ENCODE data around the gene RUNX2. TPM values are rescaled to one million over a fixed set of nuclear protein-coding genes. Genes with fewer than 3 reads are reported as not detected.

RUNX2 gene
- total and polyA plus RNA-seq, 2 of the 8 experiments (the other 6 are each of a cell fraction or from before 2014, with no cell fraction given), result 0.26 to 1.2 TPM

DNA sequence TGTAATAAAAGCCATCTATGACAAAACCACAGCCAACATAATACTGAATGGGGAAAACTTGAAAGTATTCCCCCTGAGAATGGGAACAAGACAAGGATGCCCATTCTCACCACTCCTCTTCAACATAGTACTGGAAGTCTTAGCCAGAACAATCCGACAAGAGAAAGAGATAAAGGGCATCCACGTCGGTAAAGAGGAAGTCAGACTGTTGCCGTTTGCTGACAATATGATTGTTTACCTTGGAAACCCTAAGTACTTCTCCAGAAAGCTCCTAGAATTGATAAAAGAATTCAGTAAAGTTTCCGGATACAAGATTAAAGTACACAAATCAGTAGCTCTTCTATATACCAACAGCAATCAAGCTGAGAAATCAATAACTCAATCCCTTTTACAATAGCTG, 14.0 kb upstream of the RUNX2 start:
- no peaks in the 10 kb centered on the region for H3K23me2 ChIP-seq (ENCODE audit: low read depth, low read length)
- no peak overlapping the region for H3K27ac ChIP-seq (ENCODE audit: low read depth, low read length)
- no peaks in the 10 kb centered on the region for H4K20me1 ChIP-seq (replicated peaks in 1 of 2; ENCODE audit: control insufficient read depth in 1 of 2, insufficient read depth in 2 of 2, low read length in 2 of 2)
- FAIRE-seq, result no peak
- H3K18ac ChIP-seq (ENCODE audit: extremely low read depth, low read length), result no peak overlapping the region
- H3K9ac ChIP-seq (replicated peaks in 1 of 4; ENCODE audit: extremely low read depth in 1 of 4, low read depth in 3 of 4, low read length in 3 of 4), result no peak overlapping the region
- no peak overlapping the region for H2BK120ac ChIP-seq (replicated peaks; ENCODE audit: low read depth, low read length)
- no peak overlapping the region for H2BK20ac ChIP-seq (ENCODE audit: low read length)
- no peak overlapping the region for H2BK5ac ChIP-seq (ENCODE audit: low read depth, low read length)
- H2AFZ ChIP-seq (ENCODE audit: low read length), result no peak overlapping the region
- H3K4me3 ChIP-seq (ENCODE audit: extremely low read depth in 1 of 4, insufficient read depth in 2 of 4, low read depth in 3 of 4, low read length in 4 of 4), result no peak overlapping the region
- H3K27me3 ChIP-seq (replicated peaks in 1 of 4; ENCODE audit: control insufficient read depth in 3 of 4, extremely low read depth in 1 of 4, insufficient read depth in 3 of 4, low read length in 3 of 4), result no peaks in the 10 kb centered on the region
- no peak overlapping the region for H3K4me2 ChIP-seq (ENCODE audit: insufficient read depth in 1 of 2, low read depth in 2 of 2, low read length in 2 of 2)
- no peaks in the 10 kb centered on the region for H3K36me3 ChIP-seq (ENCODE audit: control insufficient read depth in 2 of 4, insufficient read depth in 4 of 4, low read length in 3 of 4)
- H3K14ac ChIP-seq (ENCODE audit: insufficient read length), result no peak overlapping the region
- H4K8ac ChIP-seq (ENCODE audit: extremely low read depth, insufficient read depth, low read length), result no peak overlapping the region
- WGBS, 2 experiments (ENCODE audit: extremely low coverage in 1 of 2, insufficient coverage in 1 of 2, insufficient read length in 1 of 2, insufficient replicate concordance in 2 of 2, low coverage in 1 of 2, low lambda C conversion rate in 2 of 2, missing lambda C conversion rate in 1 of 2), result 91% methylated on average over 5 of the region's 5 CpGs; no CpG with 5 or more reads in 1 of the 2 experiments
- no peak overlapping the region for H4K91ac ChIP-seq (replicated peaks; ENCODE audit: insufficient read length, low read length)
- no peak overlapping the region for H2BK12ac ChIP-seq (ENCODE audit: low read depth, low read length)
- no peak overlapping the region for H2BK15ac ChIP-seq (ENCODE audit: low read length)
- H3K23ac ChIP-seq (ENCODE audit: insufficient read length), result no peak overlapping the region
- ChIA-PET POLR2A (ENCODE audit: partially characterized antibody) (no interaction called here), CTCF (ENCODE audit: partially characterized antibody) (interaction anchor here (0.6 kb wide), 1 partner anchor 15 kb away, joined by 4 read pairs; no protein-coding TSS in a partner anchor)
- 0 out of 4 replicates have a peak, but pooled peaks cover 0 to 7% of the 10 kb centered on the region in 2 experiments for H3K9me3 ChIP-seq (ENCODE audit: insufficient read depth in 2 of 2, low read depth in 1 of 2, low read length in 1 of 2)
- DNase-seq (ENCODE audit: low read depth in 1 of 2, low spot score in 2 of 2), result no peak
- H3K79me2 ChIP-seq (ENCODE audit: control insufficient read depth in 1 of 2, insufficient read depth in 2 of 2, low read length in 2 of 2), result no peaks in the 10 kb centered on the region
- H3K56ac ChIP-seq (replicated peaks; ENCODE audit: insufficient read length, low read depth, low read length), result no peak overlapping the region
- H4K5ac ChIP-seq (ENCODE audit: insufficient read length, low read depth, low read length), result no peak overlapping the region
- no peak overlapping the region for H3K4ac ChIP-seq (replicated peaks; ENCODE audit: insufficient read length, low read depth, low read length)
- no peaks in the 10 kb centered on the region for H3K4me1 ChIP-seq (replicated peaks in 1 of 4; ENCODE audit: control insufficient read depth in 3 of 4, insufficient read depth in 4 of 4, low read length in 3 of 4)
- no peak overlapping the region for H2AK5ac ChIP-seq (ENCODE audit: low read depth, low read length)
- no peaks in the 10 kb centered on the region for H3K79me1 ChIP-seq (ENCODE audit: low read depth, low read length)
- TF ChIP-seq SIN3A (conservative IDR thresholded peaks at IDR 0.05 in 1 of 2, IDR thresholded peaks at IDR 0.05 in 1 of 2; ENCODE audit: low read depth in 1 of 2, low read length in 2 of 2), result no peak
- no peak for TF ChIP-seq NANOG (IDR thresholded peaks at IDR 0.05; ENCODE audit: insufficient read depth, low read depth, low read length, poor library complexity, severe bottlenecking)
- TF ChIP-seq RXRA (IDR thresholded peaks at IDR 0.05; ENCODE audit: insufficient read depth, low read depth, low read length), result no peak
- no peak for TF ChIP-seq MAFK (IDR thresholded peaks at IDR 0.05; ENCODE audit: low read depth, low read length)
- TF ChIP-seq FOSL1 (IDR thresholded peaks at IDR 0.05; ENCODE audit: insufficient read depth, low read depth, low read length), result no peak
- no peak for TF ChIP-seq PHF8 (conservative IDR thresholded peaks at IDR 0.05; ENCODE audit: low read depth, low read length)
- TF ChIP-seq, protein P1, sequence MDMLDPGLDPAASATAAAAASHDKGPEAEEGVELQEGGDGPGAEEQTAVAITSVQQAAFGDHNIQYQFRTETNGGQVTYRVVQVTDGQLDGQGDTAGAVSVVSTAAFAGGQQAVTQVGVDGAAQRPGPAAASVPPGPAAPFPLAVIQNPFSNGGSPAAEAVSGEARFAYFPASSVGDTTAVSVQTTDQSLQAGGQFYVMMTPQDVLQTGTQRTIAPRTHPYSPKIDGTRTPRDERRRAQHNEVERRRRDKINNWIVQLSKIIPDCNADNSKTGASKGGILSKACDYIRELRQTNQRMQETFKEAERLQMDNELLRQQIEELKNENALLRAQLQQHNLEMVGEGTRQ (IDR thresholded peaks at IDR 0.05; ENCODE audit: low read length), result no peak
- no peak for TF ChIP-seq TAF7 (optimal IDR thresholded peaks at IDR 0.05; ENCODE audit: borderline replicate concordance, low read depth, low read length)
- TF ChIP-seq SP2 (IDR thresholded peaks at IDR 0.05; ENCODE audit: low read length), result no peak
- no peak for TF ChIP-seq SIX5 (IDR thresholded peaks at IDR 0.05; ENCODE audit: low read depth, low read length)
- no peak for TF ChIP-seq CHD2 (IDR thresholded peaks at IDR 0.05; ENCODE audit: low read length)

All from H1 (cell line).